KMS-11 (cell line): ENCODE data around the gene FSTL1.

Source experiments
- H2AFZ ChIP-seq: fragments of 200-600 bp; sonication (generic); 2 replicates; pipeline ENCODE4 v1.6.1; 2016; ENCODE audit warnings: antibody characterized with exemption, mixed run types, low read depth
- H3K27ac ChIP-seq: fragments of 200-600 bp; sonication (generic); 2 replicates; pipeline ENCODE4 v1.6.1; 2016; ENCODE audit warnings: mild to moderate bottlenecking, mixed run types
- H3K27me3 ChIP-seq: fragments of 200-600 bp; sonication (generic); 2 replicates; pipeline ENCODE4 v1.6.1; 2017; ENCODE audit warnings: mild to moderate bottlenecking, low read depth, mixed run types, moderate library complexity; ENCODE audit not compliant: insufficient read depth
- H3K36me3 ChIP-seq: fragments of 200-600 bp; sonication (generic); 2 replicates; pipeline ENCODE4 v1.6.1; 2017; ENCODE audit warnings: mild to moderate bottlenecking, mixed run types; ENCODE audit not compliant: insufficient read depth
- H3K4me1 ChIP-seq: fragments of 200-600 bp; sonication (generic); 2 replicates; pipeline ENCODE4 v1.6.1; 2016; ENCODE audit warnings: mild to moderate bottlenecking, low read depth, mixed run types; ENCODE audit not compliant: poor library complexity, severe bottlenecking
- H3K4me2 ChIP-seq: fragments of 200-600 bp; sonication (generic); 2 replicates; pipeline ENCODE4 v1.7.0; 2016; ENCODE audit warnings: mild to moderate bottlenecking, mixed run types
- H3K4me3 ChIP-seq: fragments of 200-600 bp; sonication (generic); IDR thresholded peaks from 2 replicates; pipeline ENCODE4 v1.6.1; 2017; ENCODE audit warnings: low read depth, low read length, mixed read lengths; ENCODE audit not compliant: insufficient read depth
- H3K79me2 ChIP-seq: fragments of 200-600 bp; sonication (generic); 2 replicates; pipeline ENCODE4 v1.6.1; 2016; ENCODE audit warnings: low read depth, mixed run types; ENCODE audit not compliant: insufficient read depth
- H3K9ac ChIP-seq: fragments of 200-600 bp; sonication (generic); 2 replicates; pipeline ENCODE4 v1.6.1; 2016; ENCODE audit warnings: mild to moderate bottlenecking, mixed run types
- H4K20me1 ChIP-seq: fragments of 200-600 bp; sonication (generic); 2 replicates; pipeline ENCODE4 v1.6.1; 2016; ENCODE audit warnings: mild to moderate bottlenecking, mixed run types; ENCODE audit not compliant: insufficient read depth
- CTCF ChIP-seq: fragments of 200-600 bp; sonication (generic); conservative IDR thresholded peaks from 2 replicates; pipeline ENCODE4 v1.6.1; 2017; ENCODE audit warnings: low read depth, mild to moderate bottlenecking, antibody characterized with exemption, low read length, moderate library complexity, mixed read lengths

The FSTL1 gene

GRCh38 chr3:120410541-120410940, 40.3 kb downstream of the FSTL1 start:
- H4K20me1 ChIP-seq = no peaks in the 10 kb centered on the region
- no peaks in the 10 kb centered on the region for H3K36me3 ChIP-seq
- no peak overlapping the region for H3K27ac ChIP-seq
- H2AFZ ChIP-seq = no peak overlapping the region
- H3K4me3 ChIP-seq = no peak overlapping the region
- no peaks in the 10 kb centered on the region for H3K4me1 ChIP-seq
- H3K4me2 ChIP-seq = no peak overlapping the region
- TF ChIP-seq CTCF = no peak
- no peaks in the 10 kb centered on the region for H3K27me3 ChIP-seq
- no peak overlapping the region for H3K9ac ChIP-seq
- no peaks in the 10 kb centered on the region for H3K79me2 ChIP-seq

- Histone ChIP-seq H3K4me3 (no peak overlapping the region), H3K9ac (no peak overlapping the region), H3K4me2 (no peak overlapping the region), H3K27ac (no peak overlapping the region), H3K79me2 (no peaks in the 10 kb centered on the region), H3K4me1 (no peaks in the 10 kb centered on the region), H4K20me1 (no peaks in the 10 kb centered on the region), H2AFZ (no peak overlapping the region), H3K36me3 (no peaks in the 10 kb centered on the region), H3K27me3 (no peaks in the 10 kb centered on the region)
- TF ChIP-seq CTCF = no peak
Observed at GRCh38 chr3:120410116-120410515, 40.7 kb downstream of the FSTL1 start.

- no peak for TF ChIP-seq CTCF
- H3K4me2 ChIP-seq = no peak overlapping the region
- H2AFZ ChIP-seq = no peak overlapping the region
- no peak overlapping the region for H3K9ac ChIP-seq
- no peaks in the 10 kb centered on the region for H3K36me3 ChIP-seq
- H4K20me1 ChIP-seq = no peaks in the 10 kb centered on the region
- no peak overlapping the region for H3K27ac ChIP-seq
- no peaks in the 10 kb centered on the region for H3K4me1 ChIP-seq
- no peaks in the 10 kb centered on the region for H3K27me3 ChIP-seq
- H3K79me2 ChIP-seq = no peaks in the 10 kb centered on the region
- no peak overlapping the region for H3K4me3 ChIP-seq
Observed at GRCh38 chr3:120407508-120408287, 43.1 kb downstream of the FSTL1 start.

- Histone ChIP-seq H3K27ac (no peak overlapping the region), H2AFZ (no peak overlapping the region), H3K4me1 (no peaks in the 10 kb centered on the region), H3K79me2 (no peaks in the 10 kb centered on the region), H3K4me3 (no peak overlapping the region), H3K9ac (no peak overlapping the region), H3K4me2 (no peak overlapping the region), H4K20me1 (no peaks in the 10 kb centered on the region), H3K27me3 (no peaks in the 10 kb centered on the region), H3K36me3 (no peaks in the 10 kb centered on the region)
- no peak for TF ChIP-seq CTCF
Observed at GRCh38 chr3:120404876-120405275, 45.9 kb downstream of the FSTL1 start.
